ENCODE measurements around the gene IL19.

The IL19 gene

DNA sequence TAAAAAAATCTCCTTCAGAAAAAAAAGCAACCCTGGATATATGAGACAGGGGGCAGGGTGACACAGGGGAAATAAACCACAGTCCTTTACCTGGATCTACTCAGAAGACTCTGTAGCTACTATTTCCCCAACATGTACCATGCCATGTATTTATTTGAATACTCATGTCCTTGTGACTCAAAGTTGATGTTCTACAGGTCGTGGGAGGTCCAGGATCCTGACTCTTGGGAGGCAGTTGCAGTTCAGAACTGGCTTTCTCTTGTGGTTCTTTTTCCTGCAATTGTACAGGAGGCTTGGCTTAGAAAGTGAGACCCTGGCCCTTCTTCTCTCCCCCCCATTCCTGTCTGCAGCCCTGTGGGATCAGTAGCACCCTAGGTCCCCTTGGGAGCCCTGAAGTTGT, 120.8 kb downstream of the IL19 start:
- peaks cover 16% of the 10 kb centered on the region for H3K27me3 ChIP-seq (ENCODE audit: insufficient read depth, poor library complexity, severe bottlenecking)
- TF ChIP-seq GABPA (IDR thresholded peaks at IDR 0.05; ENCODE audit: low read depth) = no peak
- no peak for TF ChIP-seq POLR2AphosphoS5 (IDR thresholded peaks at IDR 0.05; ENCODE audit: low read depth)
- TF ChIP-seq CTCF (IDR thresholded peaks at IDR 0.05; ENCODE audit: insufficient read depth, low read length) = no peak
- TF ChIP-seq REST (IDR thresholded peaks at IDR 0.05; ENCODE audit: insufficient replicate concordance, low read depth) = no peak
- TF ChIP-seq SPI1 (IDR thresholded peaks at IDR 0.05; ENCODE audit: borderline replicate concordance, low read depth) = no peak
- H3K27ac ChIP-seq (replicated peaks) = no peak overlapping the region
- no peak overlapping the region for H3K4me3 ChIP-seq (replicated peaks; ENCODE audit: insufficient read depth, low read length)
- DNase-seq (ENCODE audit: low read depth in 1 of 2, low spot score in 1 of 2) = no peak
